ENCODE measurements around the gene ATF2. TPM values are rescaled to one million over a fixed set of nuclear protein-coding genes. Genes with fewer than 3 reads are reported as not detected.
A peak's percentile ranks its signal among the peaks of the same experiment; 100 is the strongest.

The ATF2 gene
- polyA plus RNA-seq, 4 donors, result 11.6 to 32.1 (median 13.3) TPM

DNA sequence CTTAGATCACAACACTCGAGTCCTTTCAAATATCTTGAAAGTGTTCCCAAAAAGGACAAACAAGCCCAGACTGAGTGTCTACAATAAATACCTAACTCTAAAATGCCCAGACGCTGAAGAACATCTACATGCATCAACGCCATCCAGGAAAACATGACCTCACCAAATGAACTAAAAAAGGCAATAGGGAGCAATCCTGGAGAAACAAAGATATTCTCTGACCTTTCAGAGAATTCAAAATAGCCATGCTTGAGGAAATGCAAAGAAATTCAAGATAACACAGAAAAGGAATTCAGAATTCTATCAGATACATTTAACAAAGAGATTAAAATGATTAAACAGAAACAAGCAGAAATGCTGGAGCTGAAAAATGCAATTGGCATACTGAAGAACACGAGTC, 101.6 kb downstream of the ATF2 start:
- Histone ChIP-seq H3K4me1 (ENCODE audit: control insufficient read depth in 3 of 3, insufficient read depth in 2 of 3, low read depth in 1 of 3, low read length in 2 of 3) (no peaks in the 10 kb centered on the region), H3K9me3 (ENCODE audit: control insufficient read depth in 2 of 2, insufficient read depth in 1 of 2, low read depth in 1 of 2, low read length in 1 of 2) (no peaks in the 10 kb centered on the region), H3K27ac (ENCODE audit: low read depth in 1 of 3, low read length in 2 of 3) (no peak overlapping the region), H3K27me3 (ENCODE audit: control insufficient read depth in 3 of 3, insufficient read depth in 3 of 3, low read length in 3 of 3) (no peaks in the 10 kb centered on the region), H3K4me3 (ENCODE audit: low read depth in 1 of 3, low read length in 3 of 3) (no peak overlapping the region), H3K36me3 (ENCODE audit: control insufficient read depth in 3 of 3, insufficient read depth in 2 of 3, low read depth in 1 of 3, low read length in 3 of 3) (peaks cover 2 to 10% (median 3%) of the 10 kb centered on the region in 3 donors)
- FAIRE-seq, result no peak
- DNase-seq, result no peak
- 90 to 97% (median 96%) methylated on average over 4 of the region's 4 CpGs for WGBS, 3 donors

DNA sequence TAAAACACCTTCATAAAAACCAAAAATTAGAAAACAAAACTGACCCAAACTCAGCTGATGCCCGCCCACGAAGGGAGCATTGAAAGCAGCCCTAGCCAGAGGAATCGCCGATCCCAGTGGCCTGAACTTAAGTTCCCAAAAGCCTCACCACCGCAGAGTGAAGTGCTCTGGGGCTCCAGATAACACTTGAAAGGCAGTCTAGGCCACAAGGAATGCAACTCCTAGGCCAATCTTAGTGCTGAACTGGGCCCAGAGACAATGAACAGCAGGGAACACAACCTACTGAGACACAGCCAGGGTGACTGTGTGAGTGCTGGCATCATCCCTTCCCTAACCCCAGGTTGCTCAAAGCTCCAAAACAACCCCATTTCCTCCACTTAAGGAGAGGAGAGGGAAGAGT, 103.2 kb downstream of the ATF2 start:
- Histone ChIP-seq H3K27me3 (ENCODE audit: control insufficient read depth in 3 of 3, insufficient read depth in 3 of 3, low read length in 3 of 3) (no peaks in the 10 kb centered on the region), H3K4me3 (ENCODE audit: low read depth in 1 of 3, low read length in 3 of 3) (no peak overlapping the region), H3K9me3 (ENCODE audit: control insufficient read depth in 2 of 2, insufficient read depth in 1 of 2, low read depth in 1 of 2, low read length in 1 of 2) (no peaks in the 10 kb centered on the region), H3K27ac (ENCODE audit: low read depth in 1 of 3, low read length in 2 of 3) (no peak overlapping the region), H3K4me1 (ENCODE audit: control insufficient read depth in 3 of 3, insufficient read depth in 2 of 3, low read depth in 1 of 3, low read length in 2 of 3) (no peaks in the 10 kb centered on the region), H3K36me3 (ENCODE audit: control insufficient read depth in 3 of 3, insufficient read depth in 2 of 3, low read depth in 1 of 3, low read length in 3 of 3) (peaks cover 0 to 10% (median 2%) of the 10 kb centered on the region in 3 donors)
- DNase-seq (no peak), FAIRE-seq (no peak)
- WGBS, 3 donors, result 92 to 99% (median 97%) methylated on average over 5 of the region's 5 CpGs

DNA sequence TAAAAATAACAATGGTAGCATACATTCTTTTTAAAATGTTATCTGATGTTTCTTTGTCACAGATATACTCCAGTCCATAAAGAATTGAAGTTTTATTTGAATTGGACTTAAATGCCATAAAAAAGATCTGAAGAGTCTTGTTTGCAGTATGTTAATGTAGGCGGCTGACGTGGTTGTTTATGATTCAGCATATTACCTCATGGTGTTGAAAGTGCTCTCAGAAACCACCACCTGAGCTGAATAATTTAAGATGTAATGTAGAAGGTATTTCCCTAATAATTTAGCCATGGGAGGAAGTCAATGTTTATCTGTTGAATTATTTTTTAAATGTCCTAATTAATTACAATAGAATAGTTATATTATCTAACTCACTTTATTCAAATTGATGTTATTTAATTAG, 104.3 kb downstream of the ATF2 start:
- Histone ChIP-seq H3K27me3 (ENCODE audit: control insufficient read depth in 3 of 3, insufficient read depth in 3 of 3, low read length in 3 of 3) (no peaks in the 10 kb centered on the region), H3K4me1 (ENCODE audit: control insufficient read depth in 3 of 3, insufficient read depth in 2 of 3, low read depth in 1 of 3, low read length in 2 of 3) (no peaks in the 10 kb centered on the region), H3K9me3 (ENCODE audit: control insufficient read depth in 2 of 2, insufficient read depth in 1 of 2, low read depth in 1 of 2, low read length in 1 of 2) (no peaks in the 10 kb centered on the region), H3K27ac (ENCODE audit: low read depth in 1 of 3, low read length in 2 of 3) (no peak overlapping the region), H3K4me3 (ENCODE audit: low read depth in 1 of 3, low read length in 3 of 3) (no peak overlapping the region), H3K36me3 (ENCODE audit: control insufficient read depth in 3 of 3, insufficient read depth in 2 of 3, low read depth in 1 of 3, low read length in 3 of 3) (peaks cover 0 to 10% (median 2%) of the 10 kb centered on the region in 3 donors)
- 93 to 94% (median 94%) methylated on average over 2 of the region's 2 CpGs for WGBS, 3 donors
- FAIRE-seq (no peak), DNase-seq (no peak)

DNA sequence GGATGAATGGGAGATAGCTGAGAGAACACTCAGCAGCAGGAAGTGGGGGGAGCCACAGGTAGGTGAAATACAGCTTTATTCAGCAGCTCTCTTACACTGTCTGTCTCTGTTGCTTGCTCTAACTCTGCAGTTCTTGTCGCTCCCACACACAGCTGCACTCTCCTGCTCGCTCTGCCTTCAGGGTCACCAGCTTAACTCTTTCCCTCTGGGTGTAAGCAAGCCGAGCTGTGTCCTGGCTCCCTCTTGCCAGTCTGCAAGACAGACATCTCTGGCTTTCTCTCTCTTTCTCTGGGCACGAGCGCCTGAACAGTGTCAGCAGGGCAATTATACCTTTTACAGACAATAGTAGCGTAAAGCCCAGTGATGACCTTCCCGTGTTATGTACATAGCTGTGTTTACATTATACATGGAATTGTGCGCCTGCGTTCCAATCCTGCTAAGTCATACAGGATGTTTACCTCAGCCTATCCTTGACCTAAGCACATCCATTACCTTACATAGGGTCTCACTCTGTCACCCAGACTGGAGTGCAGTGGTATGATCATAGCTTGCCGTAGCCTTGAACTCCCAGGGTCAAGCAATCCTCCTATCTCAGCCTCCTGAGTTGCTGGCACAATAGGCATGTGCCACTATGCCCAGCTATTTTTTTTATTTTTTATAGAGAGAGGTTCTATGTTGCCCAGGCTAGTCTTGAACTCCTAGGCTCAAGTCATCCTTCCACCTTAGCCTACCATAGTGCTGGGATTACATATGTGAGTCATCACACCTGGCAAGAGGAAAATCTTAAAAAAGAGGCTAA, 105.0 kb downstream of the ATF2 start:
- Histone ChIP-seq H3K36me3 (ENCODE audit: control insufficient read depth in 3 of 3, insufficient read depth in 2 of 3, low read depth in 1 of 3, low read length in 3 of 3) (peaks cover 0 to 10% (median 2%) of the 10 kb centered on the region in 3 donors), H3K9me3 (ENCODE audit: control insufficient read depth in 2 of 2, insufficient read depth in 1 of 2, low read depth in 1 of 2, low read length in 1 of 2) (no peaks in the 10 kb centered on the region), H3K27ac (ENCODE audit: low read depth in 1 of 3, low read length in 2 of 3) (no peak overlapping the region), H3K27me3 (ENCODE audit: control insufficient read depth in 3 of 3, insufficient read depth in 3 of 3, low read length in 3 of 3) (no peaks in the 10 kb centered on the region), H3K4me1 (ENCODE audit: control insufficient read depth in 3 of 3, insufficient read depth in 2 of 3, low read depth in 1 of 3, low read length in 2 of 3) (no peaks in the 10 kb centered on the region), H3K4me3 (ENCODE audit: low read depth in 1 of 3, low read length in 3 of 3) (no peak overlapping the region)
- no peak for FAIRE-seq
- 92 to 95% (median 95%) methylated on average over 10 of the region's 10 CpGs for WGBS, 3 donors
- DNase-seq, result no peak

DNA sequence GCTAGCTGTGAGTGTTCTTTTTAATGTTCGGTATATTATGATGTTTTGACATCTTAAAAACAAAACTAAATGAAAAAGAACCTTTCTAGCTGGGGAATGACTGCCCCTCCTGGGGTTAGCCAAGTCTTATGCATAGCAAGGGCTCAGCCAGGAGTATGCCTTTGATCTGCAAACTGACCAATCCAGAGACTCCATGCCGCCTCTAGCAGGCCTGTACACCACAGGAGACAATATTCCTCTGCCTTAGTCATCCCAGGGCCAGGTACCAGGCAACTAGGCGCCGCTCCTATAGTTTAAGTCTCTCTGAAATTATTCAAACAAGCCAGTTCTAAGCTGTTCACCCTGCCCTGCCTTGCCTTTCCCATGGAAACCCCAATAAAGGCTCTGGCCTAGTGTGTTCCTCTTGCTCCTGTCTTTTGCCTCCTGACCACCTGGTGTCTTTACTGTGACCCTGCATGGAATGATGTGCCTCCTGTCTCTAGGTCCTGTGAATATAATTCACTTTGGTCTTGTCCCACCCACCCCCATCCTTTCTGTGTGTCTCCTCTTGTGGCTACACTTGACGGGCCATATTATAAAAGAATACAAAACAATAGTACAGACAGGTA, 110.8 kb downstream of the ATF2 start:
- WGBS, 3 donors, result 91 to 98% (median 97%) methylated on average over 5 of the region's 5 CpGs
- Histone ChIP-seq H3K4me3 (ENCODE audit: low read depth in 1 of 3, low read length in 3 of 3) (no peak overlapping the region), H3K4me1 (ENCODE audit: control insufficient read depth in 3 of 3, insufficient read depth in 2 of 3, low read depth in 1 of 3, low read length in 2 of 3) (no peaks in the 10 kb centered on the region), H3K27me3 (ENCODE audit: control insufficient read depth in 3 of 3, insufficient read depth in 3 of 3, low read length in 3 of 3) (no peaks in the 10 kb centered on the region), H3K27ac (ENCODE audit: low read depth in 1 of 3, low read length in 2 of 3) (no peak overlapping the region), H3K36me3 (ENCODE audit: control insufficient read depth in 3 of 3, insufficient read depth in 2 of 3, low read depth in 1 of 3, low read length in 3 of 3) (no peaks in the 10 kb centered on the region), H3K9me3 (ENCODE audit: control insufficient read depth in 2 of 2, insufficient read depth in 1 of 2, low read depth in 1 of 2, low read length in 1 of 2) (no peaks in the 10 kb centered on the region)
- FAIRE-seq, result no peak
- no peak for DNase-seq

DNA sequence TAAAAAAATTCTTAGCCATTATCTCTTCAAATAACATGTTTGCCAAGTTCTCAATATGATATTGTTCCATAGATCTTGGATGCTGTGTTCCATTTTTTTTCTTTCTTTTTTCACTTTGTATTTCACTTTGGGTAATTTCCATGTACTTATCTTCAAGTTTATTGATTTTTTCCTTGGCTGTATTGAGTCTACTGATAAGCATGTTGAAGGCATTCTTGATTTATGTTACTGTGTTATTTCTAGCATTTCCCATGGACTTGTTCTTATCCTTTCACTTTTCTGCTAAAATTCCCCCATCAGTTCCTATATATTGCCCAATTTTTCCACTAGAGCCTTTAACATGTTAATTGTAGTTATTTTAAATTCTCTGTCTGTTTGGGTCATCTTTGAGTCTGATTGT, 112.0 kb downstream of the ATF2 start:
- FAIRE-seq, result no peak
- H3K4me1 ChIP-seq (ENCODE audit: control insufficient read depth in 3 of 3, insufficient read depth in 2 of 3, low read depth in 1 of 3, low read length in 2 of 3), result no peaks in the 10 kb centered on the region
- DNase-seq, result no peak
- H3K4me3 ChIP-seq (ENCODE audit: low read depth in 1 of 3, low read length in 3 of 3), result no peak overlapping the region
- no peaks in the 10 kb centered on the region for H3K27me3 ChIP-seq (ENCODE audit: control insufficient read depth in 3 of 3, insufficient read depth in 3 of 3, low read length in 3 of 3)
- no peaks in the 10 kb centered on the region for H3K9me3 ChIP-seq (ENCODE audit: control insufficient read depth in 2 of 2, insufficient read depth in 1 of 2, low read depth in 1 of 2, low read length in 1 of 2)
- H3K36me3 ChIP-seq (ENCODE audit: control insufficient read depth in 3 of 3, insufficient read depth in 2 of 3, low read depth in 1 of 3, low read length in 3 of 3), result no peaks in the 10 kb centered on the region
- H3K27ac ChIP-seq (ENCODE audit: low read depth in 1 of 3, low read length in 2 of 3), result no peak overlapping the region

DNA sequence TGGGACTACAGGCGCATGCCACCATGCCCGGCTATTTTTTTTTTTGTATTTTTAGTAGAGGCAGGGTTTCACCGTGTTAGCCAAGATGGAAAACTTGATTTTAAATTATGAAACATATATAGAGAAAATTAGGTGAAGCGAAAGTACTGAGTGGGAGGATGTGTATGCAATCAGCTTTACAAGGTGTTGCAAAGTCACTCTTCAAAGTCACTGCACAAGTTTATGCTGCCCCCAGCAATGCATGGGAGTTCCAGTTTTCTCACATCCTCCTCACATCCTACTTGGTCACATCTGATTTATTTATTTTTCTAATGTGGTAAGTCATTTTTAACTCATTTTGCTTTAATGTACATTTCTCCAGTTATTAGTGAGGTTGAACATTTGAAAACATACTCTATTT, 113.7 kb downstream of the ATF2 start:
- no peaks in the 10 kb centered on the region for H3K9me3 ChIP-seq (ENCODE audit: control insufficient read depth in 2 of 2, insufficient read depth in 1 of 2, low read depth in 1 of 2, low read length in 1 of 2)
- 79 to 99% (median 87%) methylated on average over 4 of the region's 4 CpGs for WGBS, 3 donors
- no peak for FAIRE-seq
- no peaks in the 10 kb centered on the region for H3K36me3 ChIP-seq (ENCODE audit: control insufficient read depth in 3 of 3, insufficient read depth in 2 of 3, low read depth in 1 of 3, low read length in 3 of 3)
- no peak overlapping the region for H3K27ac ChIP-seq (ENCODE audit: low read depth in 1 of 3, low read length in 2 of 3)
- no peak for DNase-seq
- no peaks in the 10 kb centered on the region for H3K4me1 ChIP-seq (ENCODE audit: control insufficient read depth in 3 of 3, insufficient read depth in 2 of 3, low read depth in 1 of 3, low read length in 2 of 3)
- H3K27me3 ChIP-seq (ENCODE audit: control insufficient read depth in 3 of 3, insufficient read depth in 3 of 3, low read length in 3 of 3), result no peaks in the 10 kb centered on the region
- H3K4me3 ChIP-seq (ENCODE audit: low read depth in 1 of 3, low read length in 3 of 3), result no peak overlapping the region

DNA sequence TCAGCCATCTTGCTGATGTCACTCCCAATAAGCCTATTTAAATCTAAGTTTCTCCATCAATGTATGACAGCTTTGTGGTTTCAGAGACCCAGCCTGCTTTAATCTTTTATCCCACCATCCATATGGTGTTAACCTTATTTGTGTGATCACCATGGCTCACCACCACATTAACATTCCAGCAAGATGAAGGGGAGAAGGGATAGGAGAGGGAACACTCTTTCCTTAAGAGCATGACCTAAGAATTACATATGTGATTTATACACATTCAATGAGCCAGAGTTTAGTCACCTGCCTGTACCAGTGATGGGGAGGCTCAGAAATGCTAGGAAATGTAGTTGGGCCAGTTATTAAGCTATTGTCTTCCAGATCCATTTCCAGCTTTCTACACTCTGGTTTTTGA, 118.3 kb downstream of the ATF2 start:
- FAIRE-seq, result no peak
- H3K27ac ChIP-seq (ENCODE audit: low read depth in 1 of 3, low read length in 2 of 3), result no peak overlapping the region
- H3K4me1 ChIP-seq (ENCODE audit: control insufficient read depth in 3 of 3, insufficient read depth in 2 of 3, low read depth in 1 of 3, low read length in 2 of 3), result no peaks in the 10 kb centered on the region

DNA sequence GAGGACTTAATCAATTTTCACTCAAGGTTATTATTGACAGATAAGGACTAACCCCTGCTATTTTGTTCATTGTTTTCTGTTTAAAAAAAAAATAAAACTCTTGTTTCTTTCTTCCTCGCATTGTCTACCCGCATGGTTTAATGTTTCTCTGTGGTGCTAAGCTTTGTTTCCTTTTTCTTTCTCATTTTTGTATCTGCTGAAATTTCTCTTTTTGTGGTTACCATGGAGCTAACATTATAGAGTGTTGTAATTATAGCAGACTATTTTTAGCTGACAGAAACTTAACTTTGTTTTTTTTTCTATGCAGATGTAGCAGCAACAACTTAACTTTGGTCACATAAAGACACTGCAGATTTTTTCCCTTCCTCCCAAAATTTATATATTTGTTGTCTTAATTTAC, 119.7 kb downstream of the ATF2 start:
- FAIRE-seq (peak; percentile 70), DNase-seq (no peak)
- no peaks in the 10 kb centered on the region for H3K36me3 ChIP-seq (ENCODE audit: control insufficient read depth in 3 of 3, insufficient read depth in 2 of 3, low read depth in 1 of 3, low read length in 3 of 3)
- WGBS, 3 donors, result 79 to 98% (median 82%) methylated on average over 2 of the region's 2 CpGs
- H3K4me3 ChIP-seq (ENCODE audit: low read depth in 1 of 3, low read length in 3 of 3), result no peak overlapping the region
- H3K4me1 ChIP-seq (ENCODE audit: control insufficient read depth in 3 of 3, insufficient read depth in 2 of 3, low read depth in 1 of 3, low read length in 2 of 3), result no peaks in the 10 kb centered on the region
- no peaks in the 10 kb centered on the region for H3K27me3 ChIP-seq (ENCODE audit: control insufficient read depth in 3 of 3, insufficient read depth in 3 of 3, low read length in 3 of 3)
- H3K27ac ChIP-seq (ENCODE audit: low read depth in 1 of 3, low read length in 2 of 3), result no peak overlapping the region
- peaks cover 0 to 4% of the 10 kb centered on the region in 2 donors for H3K9me3 ChIP-seq (ENCODE audit: control insufficient read depth in 2 of 2, insufficient read depth in 1 of 2, low read depth in 1 of 2, low read length in 1 of 2)

More for the DNA sequence above, 118.3 kb downstream of the ATF2 start:
- H3K4me3 ChIP-seq (ENCODE audit: low read depth in 1 of 3, low read length in 3 of 3), result no peak overlapping the region
- no peaks in the 10 kb centered on the region for H3K36me3 ChIP-seq (ENCODE audit: control insufficient read depth in 3 of 3, insufficient read depth in 2 of 3, low read depth in 1 of 3, low read length in 3 of 3)
- DNase-seq, result no peak
- peaks cover 0 to 4% of the 10 kb centered on the region in 2 donors for H3K9me3 ChIP-seq (ENCODE audit: control insufficient read depth in 2 of 2, insufficient read depth in 1 of 2, low read depth in 1 of 2, low read length in 1 of 2)
- H3K27me3 ChIP-seq (ENCODE audit: control insufficient read depth in 3 of 3, insufficient read depth in 3 of 3, low read length in 3 of 3), result no peaks in the 10 kb centered on the region

All from small intestine (tissue), 7 donors.